HG03432 (cell line): Measurements from ENCODE around the gene GFM2.
"Not testable (repeated sequence)": the region's sequence is repeated elsewhere in the genome, so short reads cannot be mapped to it uniquely, and the experiment has no call there.

Experiments used
- ATAC-seq: cut with Tn5 transposase; IDR thresholded peaks from one replicate; pipeline ENCODE4 v1.9.1; 2021; ENCODE audit warnings: mild to moderate bottlenecking, moderate library complexity; ENCODE audit not compliant: unreplicated experiment

GFM2 gene, protein sequence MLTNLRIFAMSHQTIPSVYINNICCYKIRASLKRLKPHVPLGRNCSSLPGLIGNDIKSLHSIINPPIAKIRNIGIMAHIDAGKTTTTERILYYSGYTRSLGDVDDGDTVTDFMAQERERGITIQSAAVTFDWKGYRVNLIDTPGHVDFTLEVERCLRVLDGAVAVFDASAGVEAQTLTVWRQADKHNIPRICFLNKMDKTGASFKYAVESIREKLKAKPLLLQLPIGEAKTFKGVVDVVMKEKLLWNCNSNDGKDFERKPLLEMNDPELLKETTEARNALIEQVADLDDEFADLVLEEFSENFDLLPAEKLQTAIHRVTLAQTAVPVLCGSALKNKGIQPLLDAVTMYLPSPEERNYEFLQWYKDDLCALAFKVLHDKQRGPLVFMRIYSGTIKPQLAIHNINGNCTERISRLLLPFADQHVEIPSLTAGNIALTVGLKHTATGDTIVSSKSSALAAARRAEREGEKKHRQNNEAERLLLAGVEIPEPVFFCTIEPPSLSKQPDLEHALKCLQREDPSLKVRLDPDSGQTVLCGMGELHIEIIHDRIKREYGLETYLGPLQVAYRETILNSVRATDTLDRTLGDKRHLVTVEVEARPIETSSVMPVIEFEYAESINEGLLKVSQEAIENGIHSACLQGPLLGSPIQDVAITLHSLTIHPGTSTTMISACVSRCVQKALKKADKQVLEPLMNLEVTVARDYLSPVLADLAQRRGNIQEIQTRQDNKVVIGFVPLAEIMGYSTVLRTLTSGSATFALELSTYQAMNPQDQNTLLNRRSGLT

DNA sequence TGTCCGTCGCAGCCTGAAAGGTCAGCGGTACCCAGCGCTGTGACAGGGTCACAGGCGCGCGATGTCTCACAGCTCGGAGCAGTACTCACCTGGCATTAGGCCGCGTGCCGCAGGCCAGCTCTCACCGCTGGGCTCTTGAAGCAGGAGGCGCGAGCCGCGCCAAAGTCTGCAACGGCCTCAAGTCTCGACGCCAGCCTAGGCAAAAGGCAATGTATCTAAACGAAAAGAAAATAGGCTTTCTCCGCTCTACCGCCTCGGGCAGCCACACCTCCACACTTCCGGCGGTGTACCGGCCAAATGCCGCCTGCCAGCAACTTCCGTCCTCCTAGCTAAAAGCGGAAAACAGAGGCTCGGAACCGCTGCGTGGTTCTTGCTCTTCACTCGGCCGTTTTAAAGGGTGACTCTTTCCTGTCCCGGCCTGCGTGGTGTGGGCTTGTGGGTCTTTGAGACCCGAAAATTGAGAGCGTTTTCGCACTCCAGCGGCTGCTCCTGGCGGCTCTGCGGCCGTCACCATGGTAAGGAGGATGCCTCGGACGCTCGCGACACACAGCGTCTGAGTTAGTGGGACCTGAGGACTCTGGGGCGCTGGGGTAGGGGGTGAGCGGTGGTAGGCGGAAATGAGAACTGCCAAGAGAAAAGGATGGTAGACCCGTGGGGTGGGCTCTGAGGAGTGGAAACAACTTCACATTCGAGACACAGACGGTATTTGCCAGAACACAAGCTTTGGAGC is at the start of gene GFM2, which contains the start of gene NSA2:
Gene GFM2, minus strand, starts transcription at position 269 of the 730 bp plus-strand sequence. CDS start 3,375 bp downstream, outside the sequence.
Gene NSA2, plus strand, starts transcription at position 401 of the 730 bp plus-strand sequence. Its CDS starts 112 bp downstream, at position 513.
- peak; percentile 92 for ATAC-seq

DNA sequence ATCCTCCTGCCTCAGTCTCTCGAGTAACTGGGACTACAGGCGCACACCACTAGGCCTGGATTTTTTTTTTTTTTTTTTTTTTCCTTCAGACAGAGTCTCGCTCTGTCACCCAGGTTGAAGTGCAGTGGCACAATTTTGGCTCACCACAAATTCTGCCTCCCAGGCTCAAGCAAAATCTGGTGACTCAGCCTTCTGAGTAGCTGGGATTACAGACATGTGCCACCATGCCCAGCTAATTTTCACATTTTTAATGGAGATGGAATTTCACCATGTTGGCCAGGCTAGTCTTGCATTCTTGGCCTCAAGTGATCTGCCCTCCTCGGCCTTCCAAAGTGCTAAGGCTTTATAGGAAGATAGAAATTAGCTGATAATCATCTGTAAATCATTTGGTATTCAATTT is 44.0 kb upstream of the GFM2 start:
- no peak for ATAC-seq

DNA sequence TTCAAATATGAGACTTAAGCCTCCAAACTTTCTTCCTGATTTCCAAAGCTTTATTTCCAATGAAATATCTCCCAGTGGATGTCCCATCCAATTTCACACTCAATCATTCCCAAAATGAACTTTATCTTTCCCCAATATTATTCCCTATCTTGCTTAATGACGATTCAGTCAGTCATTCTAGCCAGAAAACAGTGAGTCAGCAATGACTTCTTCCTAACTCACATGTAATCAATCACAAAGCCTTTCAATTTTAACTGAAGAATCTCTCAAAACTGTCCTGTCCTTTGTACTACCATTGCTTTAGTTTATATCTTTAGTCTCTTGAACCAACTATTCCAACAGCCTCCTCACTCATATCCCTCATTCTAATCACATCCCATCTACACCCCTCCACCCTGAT is 35.0 kb upstream of the GFM2 start:
- ATAC-seq = no peak

DNA sequence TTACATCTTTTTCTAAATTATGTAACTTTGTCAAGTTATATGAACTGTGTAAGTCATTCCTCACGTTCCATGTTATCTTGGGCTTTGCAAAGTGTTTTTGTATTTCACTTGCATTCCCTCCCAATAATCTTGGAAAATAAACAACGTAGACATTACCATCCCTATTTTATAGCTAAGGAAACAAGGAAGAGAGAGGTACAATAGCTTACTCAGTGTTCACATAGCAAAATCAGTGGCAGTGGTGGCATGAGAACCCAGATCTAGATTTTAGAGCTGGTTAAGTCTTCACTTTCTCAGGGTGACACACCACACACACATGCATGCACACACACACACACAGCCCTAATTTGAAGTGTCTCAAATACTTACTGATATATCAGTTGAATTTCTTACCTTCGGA is 34.3 kb upstream of the GFM2 start:
- ATAC-seq = no peak

DNA sequence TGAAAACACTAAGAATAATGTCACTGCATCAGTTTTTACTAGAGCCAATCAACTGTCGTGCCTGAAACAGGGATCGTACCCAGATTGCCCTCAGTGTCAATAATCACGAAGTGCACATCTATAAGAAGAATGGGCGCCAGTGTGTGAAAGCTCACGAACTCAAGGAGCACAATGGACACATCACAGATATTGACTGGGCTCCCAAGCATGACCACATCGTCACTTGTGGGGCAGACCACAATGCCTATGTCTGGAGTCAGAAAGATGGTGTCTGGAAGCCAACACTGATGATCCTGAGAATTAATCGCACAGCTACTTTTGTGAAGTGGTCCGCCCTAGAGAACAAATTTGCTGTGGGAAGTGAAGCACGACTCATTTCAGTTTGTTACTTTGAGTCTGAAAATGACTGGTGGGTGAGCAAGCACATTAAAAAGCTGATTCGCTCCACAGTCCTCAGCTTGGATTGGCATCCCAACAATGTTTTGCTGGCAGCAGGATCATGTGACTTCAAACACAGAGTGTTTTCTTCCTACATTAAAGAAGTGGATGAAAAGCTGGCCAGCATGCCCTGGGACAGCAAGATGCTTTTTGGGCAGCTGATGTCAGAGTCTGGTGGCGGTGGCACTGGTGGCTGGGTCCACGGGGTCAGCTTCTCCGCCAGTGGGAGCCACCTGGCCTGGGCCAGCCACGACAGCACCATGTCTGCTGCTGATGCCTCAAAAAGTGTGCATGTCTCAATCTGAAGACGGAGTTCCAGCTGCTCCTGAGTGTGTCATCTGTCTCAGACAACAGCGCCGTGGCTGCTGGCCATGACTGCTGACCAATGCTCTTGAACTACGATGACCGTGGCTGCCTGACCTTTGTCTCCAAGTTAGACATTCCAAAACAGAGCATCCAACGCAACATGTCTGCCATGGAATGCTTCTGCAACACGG is 32.3 kb upstream of the GFM2 start:
- ATAC-seq = no peak

DNA sequence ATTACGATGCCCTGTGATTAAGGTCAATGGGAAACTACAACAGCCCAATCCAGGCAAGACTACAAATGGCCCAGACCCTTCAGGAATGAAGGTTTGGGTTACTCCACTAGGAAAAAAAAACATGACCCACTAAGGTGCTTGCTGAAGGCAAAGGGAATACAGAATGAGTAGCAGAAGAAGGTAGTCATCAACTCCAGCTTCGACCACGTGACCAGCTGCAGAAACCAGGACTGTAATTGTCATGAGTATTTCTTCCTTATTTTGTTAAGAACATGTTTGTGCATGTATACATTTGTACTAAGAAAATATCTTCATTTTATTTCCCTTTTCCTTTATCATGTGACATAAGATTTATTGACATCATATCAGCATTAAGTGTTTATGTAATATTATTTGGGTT is 24.8 kb upstream of the GFM2 start:
- not testable (repeated sequence) for ATAC-seq

DNA sequence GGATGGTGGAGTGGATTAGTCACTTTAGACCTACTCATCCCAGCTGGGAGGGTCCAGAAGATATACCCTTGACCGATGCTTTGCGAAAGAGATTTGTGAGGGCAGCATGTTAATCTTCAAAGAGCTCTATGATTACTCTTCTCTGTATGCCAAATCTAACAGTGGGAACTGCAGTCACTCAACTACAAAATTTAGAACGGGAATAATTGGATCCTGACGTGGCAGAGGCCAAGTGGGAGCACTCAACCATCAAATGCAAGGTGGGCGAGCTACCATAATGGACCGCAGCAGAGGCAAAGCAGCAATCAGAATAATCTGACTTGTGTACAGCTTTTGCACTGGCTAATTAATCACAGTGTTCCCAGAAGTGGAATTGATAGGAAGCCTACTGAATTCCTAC is 20.5 kb upstream of the GFM2 start:
- ATAC-seq = no peak

DNA sequence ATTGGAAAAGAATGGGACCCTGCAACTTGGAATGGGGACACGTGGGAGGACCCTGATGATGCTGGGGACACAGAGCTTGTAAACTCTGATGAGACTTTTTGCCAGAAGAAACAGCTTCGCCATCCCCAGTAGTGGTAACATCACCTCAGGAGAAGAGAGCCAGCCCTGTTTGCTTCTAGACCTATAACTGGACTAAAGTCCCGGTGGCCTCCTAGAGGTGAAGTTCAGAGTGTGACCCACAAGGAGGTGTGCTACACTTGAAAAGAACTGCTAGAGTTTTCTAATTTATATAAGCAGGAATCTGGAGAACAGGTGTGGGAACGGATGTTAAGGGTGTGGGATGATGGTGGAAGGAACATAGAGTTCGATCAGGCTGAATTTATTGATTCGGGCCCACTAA is 19.9 kb upstream of the GFM2 start:
- no peak for ATAC-seq

DNA sequence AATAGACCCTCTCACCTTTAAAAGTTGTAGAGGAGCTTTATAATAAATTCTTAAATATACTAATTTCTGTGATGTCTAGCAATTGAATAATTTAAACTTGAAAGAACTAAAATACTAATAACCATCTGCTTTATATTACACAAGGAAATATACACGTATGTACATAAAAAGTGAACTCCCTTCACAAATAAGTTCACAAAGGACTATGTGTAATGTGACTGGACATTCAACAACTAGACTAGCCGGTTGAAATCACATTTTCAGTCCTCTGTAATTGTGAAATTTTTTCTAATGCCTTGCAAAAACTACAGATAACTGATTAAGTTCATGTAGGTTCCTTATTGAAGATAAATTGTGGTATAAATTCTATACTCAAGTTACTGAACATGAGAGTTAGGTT is 11.7 kb upstream of the GFM2 start:
- no peak for ATAC-seq

DNA sequence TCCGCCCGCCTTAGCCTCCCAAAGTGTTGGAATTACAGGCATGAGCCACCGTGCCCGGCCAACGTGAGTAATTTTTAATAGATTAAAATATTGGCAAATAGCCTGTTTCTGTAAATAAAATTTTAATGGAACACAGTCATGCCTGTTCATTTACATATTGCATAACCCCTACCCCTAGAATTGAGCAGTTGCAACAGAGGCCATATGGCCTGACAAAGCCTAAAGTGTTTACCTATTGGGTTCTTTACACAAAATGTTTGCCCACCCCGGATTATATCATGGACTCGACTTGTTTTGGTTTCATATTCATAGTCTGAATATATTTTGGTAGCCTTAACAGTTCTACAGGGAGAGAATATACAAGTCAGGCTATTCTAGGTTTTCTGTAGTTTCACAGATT is 5.4 kb upstream of the GFM2 start:
- no peak for ATAC-seq

DNA sequence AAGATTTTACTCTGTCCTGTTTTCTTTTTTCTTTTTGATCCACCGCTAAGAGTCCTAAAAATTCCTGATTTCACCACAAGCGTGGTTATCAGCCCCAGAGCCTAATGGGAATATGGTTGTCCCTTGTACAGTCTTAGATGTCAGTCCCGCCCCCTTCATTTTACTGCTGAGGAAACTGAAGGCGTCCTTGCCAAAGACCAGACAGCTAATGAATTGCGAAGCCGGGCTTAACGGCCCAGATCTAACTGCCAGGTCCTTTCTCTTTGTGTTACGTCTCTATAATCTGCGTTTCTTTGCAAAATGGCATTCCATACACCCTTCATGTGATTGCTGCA is 629 bp upstream of the GFM2 start:
- peak; percentile 22 for ATAC-seq

DNA sequence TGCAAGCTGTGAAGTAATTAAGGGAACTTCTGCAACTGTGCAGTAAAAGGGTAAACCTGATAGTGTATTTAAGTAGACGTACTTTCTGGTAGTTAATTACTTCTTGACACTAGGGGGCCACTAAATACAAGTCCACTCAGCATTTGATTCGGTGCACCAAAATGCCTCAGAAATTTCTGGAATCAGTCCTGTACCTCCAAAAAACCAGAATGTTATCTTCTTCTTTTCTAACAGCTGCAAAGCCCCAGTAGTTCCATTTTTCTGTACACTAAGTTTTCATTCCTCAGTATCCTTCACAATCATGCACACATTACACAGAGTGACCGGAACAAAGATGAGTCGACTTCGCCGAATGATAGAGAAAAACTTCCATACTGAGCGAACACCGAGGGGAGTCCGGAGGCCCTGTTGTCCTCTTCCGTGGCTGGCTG is 484 bp downstream of the GFM2 start:
- ATAC-seq = peak; percentile 35

DNA sequence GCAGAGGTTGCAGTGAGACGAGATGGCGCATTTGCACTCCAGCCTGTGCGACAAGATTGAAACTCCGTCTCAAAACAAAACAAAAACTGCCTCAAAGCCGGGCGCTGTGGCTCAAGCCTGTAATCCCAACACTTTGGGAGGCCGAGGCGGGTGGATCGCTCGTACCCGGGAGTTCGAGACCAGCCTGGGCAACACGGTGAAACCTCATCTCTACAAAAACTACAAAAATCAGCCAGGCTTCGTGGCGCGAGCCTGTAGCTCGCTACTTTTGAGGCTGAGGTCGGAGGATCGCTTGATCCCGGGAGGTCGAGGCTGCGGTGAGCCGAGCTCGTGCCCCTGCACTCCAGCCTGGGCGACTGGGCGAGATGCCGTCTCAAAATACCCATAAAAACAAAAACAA is 988 bp downstream of the GFM2 start:
- no peak for ATAC-seq

DNA sequence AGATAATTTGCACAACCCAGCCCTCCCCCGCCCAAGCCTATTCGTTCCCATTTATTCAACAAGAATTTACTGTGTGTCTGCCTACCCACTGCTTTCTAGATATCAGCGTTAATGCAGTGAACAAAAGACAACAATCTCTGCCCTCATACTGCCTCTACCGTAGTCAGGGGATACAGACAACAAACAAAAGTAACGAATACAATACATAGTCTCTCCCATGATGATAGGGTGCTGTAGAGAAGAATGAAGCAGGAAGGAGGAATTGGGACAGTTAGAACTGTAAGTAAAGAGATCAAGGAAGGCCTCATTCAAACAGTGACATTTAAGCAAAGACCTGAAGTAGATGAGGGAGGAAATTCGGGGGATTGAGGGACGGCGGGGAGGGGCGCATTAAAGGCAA is 1.7 kb downstream of the GFM2 start:
- ATAC-seq = no peak

DNA sequence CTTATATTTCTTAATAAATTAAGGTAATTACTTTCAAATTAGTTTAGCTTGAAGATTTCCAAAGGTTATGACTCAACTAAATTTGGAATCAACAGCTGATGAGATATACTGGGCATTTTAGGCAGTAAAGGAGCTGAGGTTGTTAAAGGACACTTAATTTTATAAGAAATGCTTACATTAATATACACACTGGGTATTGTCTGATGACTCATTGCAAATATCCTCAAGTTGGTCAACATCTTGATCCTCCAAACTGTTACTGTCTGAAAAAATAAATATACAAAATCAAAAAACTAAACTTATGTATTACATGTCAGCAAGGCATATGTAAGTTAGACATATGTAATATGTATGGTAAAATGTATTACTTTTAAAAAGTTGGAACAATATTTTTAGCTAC is 3.4 kb downstream of the GFM2 start:
- ATAC-seq = no peak

DNA sequence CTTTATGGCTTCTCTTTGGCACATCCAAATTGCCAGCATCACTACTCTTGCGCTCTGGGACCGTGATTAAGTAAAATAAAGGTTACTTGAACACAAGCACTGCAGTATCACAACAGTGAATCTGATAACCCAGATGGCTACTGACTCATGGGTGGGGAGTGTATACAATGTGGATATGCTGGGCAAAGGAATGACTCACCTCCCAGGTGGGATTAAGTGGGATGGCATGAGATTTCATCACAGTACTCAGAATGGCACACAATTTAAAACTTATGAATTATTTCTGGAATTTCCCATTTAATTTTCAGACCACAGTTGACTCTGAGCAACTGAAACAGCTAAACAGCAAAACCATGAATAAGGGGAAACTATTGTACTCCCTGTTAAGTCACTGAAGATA is 4.3 kb downstream of the GFM2 start:
- ATAC-seq = no peak

DNA sequence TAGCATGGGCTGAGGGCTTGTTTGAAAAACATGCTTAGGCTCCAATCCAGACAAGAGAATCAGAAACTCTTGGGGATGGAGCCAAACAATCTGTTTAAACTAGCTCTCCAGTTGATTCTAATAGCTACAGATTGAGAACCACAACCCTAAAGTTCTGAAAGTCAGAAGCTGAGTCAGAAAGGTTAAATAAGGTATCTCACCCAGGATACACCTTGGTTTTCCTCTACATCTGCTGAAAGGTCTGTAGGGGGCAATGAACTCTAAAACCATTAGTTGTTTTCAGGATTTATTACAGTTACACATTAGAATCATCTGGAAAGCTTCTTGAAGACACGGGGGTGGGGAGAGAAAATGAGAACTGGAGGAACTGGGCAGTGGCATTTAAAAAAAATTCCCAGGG is 5.7 kb downstream of the GFM2 start:
- ATAC-seq = no peak

DNA sequence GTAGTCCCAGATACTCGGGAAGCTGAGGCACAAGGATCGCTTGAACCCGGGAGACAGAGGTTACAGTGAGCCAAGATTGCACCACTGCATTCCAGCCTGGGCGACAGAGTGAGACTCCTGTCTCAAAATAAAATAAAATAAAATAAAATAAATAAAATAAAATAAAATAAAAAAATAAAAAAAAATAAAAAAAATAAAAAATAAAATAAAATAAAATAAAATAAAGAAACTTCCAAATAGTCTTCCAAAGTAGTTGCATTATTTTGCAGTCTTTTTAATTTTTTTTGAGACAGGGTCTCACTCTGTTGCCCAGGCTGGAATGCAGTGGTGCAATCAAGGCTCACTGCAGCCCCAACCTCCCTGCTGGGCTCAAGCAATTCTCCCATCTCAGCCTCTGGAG is 18.2 kb downstream of the GFM2 start:
- not testable (repeated sequence) for ATAC-seq

DNA sequence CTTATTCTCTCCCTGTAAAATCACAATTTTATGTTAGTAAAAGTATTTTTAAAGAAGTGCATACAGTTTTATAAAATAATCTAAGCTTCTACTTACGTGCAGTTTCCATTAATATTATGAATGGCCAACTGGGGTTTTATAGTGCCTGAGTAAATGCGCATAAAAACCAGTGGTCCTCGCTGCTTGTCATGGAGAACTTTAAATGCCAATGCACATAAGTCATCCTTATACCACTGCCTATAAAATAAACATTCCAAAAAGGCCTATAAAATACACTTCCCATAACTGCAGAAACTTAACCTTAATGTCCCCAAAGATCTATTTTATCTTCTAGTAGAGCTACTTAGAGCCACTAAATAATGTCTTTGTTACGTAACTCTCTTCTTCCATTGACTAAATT is 28.5 kb downstream of the GFM2 start:
- no peak for ATAC-seq

DNA sequence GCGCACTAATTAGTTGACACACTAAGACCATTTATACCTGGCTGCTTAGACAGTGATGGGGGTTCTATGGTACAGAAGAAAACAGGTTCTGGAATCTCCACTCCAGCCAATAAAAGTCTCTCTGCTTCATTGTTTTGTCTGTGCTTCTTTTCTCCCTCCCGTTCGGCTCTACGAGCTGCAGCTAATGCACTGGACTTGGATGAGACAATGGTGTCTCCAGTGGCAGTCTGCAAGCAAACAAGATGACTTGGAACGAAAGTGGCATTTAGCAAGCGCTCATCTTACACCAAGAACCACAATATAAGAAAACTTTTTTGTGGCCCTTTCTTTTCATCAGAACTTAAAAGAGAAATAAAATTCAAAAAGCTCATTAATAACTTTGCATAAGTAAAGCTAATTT is 30.2 kb downstream of the GFM2 start:
- ATAC-seq = no peak
